H9 (cell line): ENCODE results near the gene CCIN. TPM values are rescaled to one million over a fixed set of nuclear protein-coding genes. Genes with fewer than 3 reads are reported as not detected.

Experiments
- DNase-seq: peaks from one replicate; pipeline ENCODE4 v3.0.0-alpha.2; 2017
- H2AFZ ChIP-seq: one replicate; pipeline ENCODE4 v1.6.1; 2013; ENCODE audit warnings: mild to moderate bottlenecking, low read length, control low read depth, moderate library complexity
- H2AK5ac ChIP-seq: 2 replicates; pipeline ENCODE4 v1.6.1; 2013; ENCODE audit warnings: low read length, control low read depth, mixed read lengths; ENCODE audit not compliant: insufficient read length
- H2BK120ac ChIP-seq: one replicate; pipeline ENCODE4 v1.6.1; 2013; ENCODE audit warnings: low read depth, mild to moderate bottlenecking, low read length, control low read depth, inconsistent platforms; ENCODE audit not compliant: poor library complexity, severe bottlenecking
- H2BK12ac ChIP-seq: 2 replicates; pipeline ENCODE4 v1.6.1; 2013; ENCODE audit warnings: low read length, control low read depth, mixed read lengths, low read depth; ENCODE audit not compliant: insufficient read length
- H2BK15ac ChIP-seq: 2 replicates; pipeline ENCODE4 v1.6.1; 2013; ENCODE audit warnings: low read depth, low read length, control low read depth
- H2BK20ac ChIP-seq: one replicate; pipeline ENCODE4 v1.6.1; 2013; ENCODE audit warnings: low read depth, mild to moderate bottlenecking, low read length, control low read depth, inconsistent platforms; ENCODE audit not compliant: poor library complexity, severe bottlenecking
- H2BK5ac ChIP-seq: 2 replicates; pipeline ENCODE4 v1.6.1; 2013; ENCODE audit warnings: low read length, control low read depth, mixed read lengths; ENCODE audit not compliant: insufficient read length
- H3K14ac ChIP-seq: 2 replicates; pipeline ENCODE4 v1.6.1; 2013; ENCODE audit warnings: low read length, control low read depth; ENCODE audit not compliant: insufficient read depth
- H3K18ac ChIP-seq: 2 replicates; pipeline ENCODE4 v1.6.1; 2013; ENCODE audit warnings: low read depth, mild to moderate bottlenecking, mixed read lengths, low read length, control low read depth; ENCODE audit not compliant: insufficient read length
- H3K23ac ChIP-seq: 2 replicates; pipeline ENCODE4 v1.6.1; 2013; ENCODE audit warnings: low read length, control low read depth, mixed read lengths, low read depth; ENCODE audit not compliant: insufficient read length
- H3K23me2 ChIP-seq: 2 replicates; pipeline ENCODE4 v1.6.1; 2013; ENCODE audit warnings: low read depth, mild to moderate bottlenecking, mixed read lengths, low read length, control low read depth; ENCODE audit not compliant: insufficient read length, poor library complexity, severe bottlenecking
- H3K27ac ChIP-seq: 2 replicates; pipeline ENCODE4 v1.5.1; 2013; ENCODE audit warnings: low read length, control low read depth, mixed read lengths, low read depth; ENCODE audit not compliant: insufficient read length
- H3K27me3 ChIP-seq: 2 replicates; pipeline ENCODE4 v1.6.1; 2013; ENCODE audit warnings: low read length, control low read depth, inconsistent platforms; ENCODE audit not compliant: insufficient read depth
- H3K4ac ChIP-seq: 2 replicates; pipeline ENCODE4 v1.6.1; 2013; ENCODE audit warnings: low read depth, mild to moderate bottlenecking, control low read depth, inconsistent platforms, low read length, moderate library complexity
- H3K4me1 ChIP-seq: 2 replicates; pipeline ENCODE4 v1.6.1; 2013; ENCODE audit warnings: low read length, control low read depth, inconsistent platforms; ENCODE audit not compliant: insufficient read depth
- H3K4me2 ChIP-seq: 2 replicates; pipeline ENCODE4 v1.6.1; 2013; ENCODE audit warnings: low read length, control low read depth, mixed read lengths; ENCODE audit not compliant: insufficient read length, insufficient read depth
- H3K56ac ChIP-seq: 2 replicates; pipeline ENCODE4 v1.6.1; 2013; ENCODE audit warnings: low read depth, mild to moderate bottlenecking, mixed read lengths, low read length, control low read depth; ENCODE audit not compliant: insufficient read length
- H3K79me1 ChIP-seq: 2 replicates; pipeline ENCODE4 v1.6.1; 2013; ENCODE audit warnings: low read depth, mild to moderate bottlenecking, moderate library complexity, low read length, control low read depth, inconsistent platforms; ENCODE audit not compliant: insufficient read depth, poor library complexity, severe bottlenecking
- H3K79me2 ChIP-seq: 2 replicates; pipeline ENCODE4 v1.6.1; 2013; ENCODE audit warnings: low read length, control low read depth, inconsistent platforms; ENCODE audit not compliant: insufficient read depth
- H3K9ac ChIP-seq: 2 replicates; pipeline ENCODE4 v1.6.1; 2013; ENCODE audit warnings: low read length, control low read depth, mixed read lengths; ENCODE audit not compliant: insufficient read length; ENCODE audit errors: extremely low read depth
- H3K9me3 ChIP-seq: one replicate; pipeline ENCODE4 v1.6.1; 2013; ENCODE audit warnings: low read depth, low read length, inconsistent platforms; ENCODE audit not compliant: control insufficient read depth
- H3T11ph ChIP-seq: one replicate; pipeline ENCODE4 v1.6.1; 2013; ENCODE audit warnings: mild to moderate bottlenecking, low read length, control low read depth, inconsistent platforms
- H4K20me1 ChIP-seq: one replicate; pipeline ENCODE4 v1.6.1; 2013; ENCODE audit not compliant: control insufficient read depth, insufficient read length, insufficient read depth
- H4K5ac ChIP-seq: 2 replicates; pipeline ENCODE4 v1.6.1; 2013; ENCODE audit warnings: low read depth, mild to moderate bottlenecking, mixed read lengths, low read length, control low read depth; ENCODE audit not compliant: insufficient read length
- H4K8ac ChIP-seq: replicated peaks from 2 replicates; pipeline ENCODE4 v1.6.1; 2013; ENCODE audit warnings: low read length, control low read depth, mixed read lengths, low read depth; ENCODE audit not compliant: insufficient read length
- H4K91ac ChIP-seq: 2 replicates; pipeline ENCODE4 v1.6.1; 2013; ENCODE audit warnings: low read depth, mild to moderate bottlenecking, moderate library complexity, mixed read lengths, low read length, control low read depth; ENCODE audit not compliant: insufficient read length
- H3K27ac Mint-ChIP-seq, 3 experiments: 2 replicates in 2 of 3; 3 replicates in 1 of 3; pipeline ENCODE4 v1.8.0; 2020 to 2021; ENCODE audit warnings: mixed read lengths in 3 of 3, mild to moderate bottlenecking in 1 of 3, moderate library complexity in 1 of 3
- H3K27me3 Mint-ChIP-seq: 2 replicates; pipeline ENCODE4 v1.8.0; 2021; ENCODE audit warnings: low read depth, mild to moderate bottlenecking, moderate library complexity, mixed read lengths
- H3K36me3 Mint-ChIP-seq, 3 experiments: 2 replicates in 2 of 3; 3 replicates in 1 of 3; pipeline ENCODE4 v1.8.0; 2020 to 2021; ENCODE audit warnings: low read depth in 3 of 3, mixed read lengths in 3 of 3; ENCODE audit not compliant: insufficient read depth in 1 of 3
- H3K4me1 Mint-ChIP-seq, 2 experiments: 2 replicates each; pipeline ENCODE4 v1.8.0; 2020; ENCODE audit warnings: mixed read lengths in 2 of 2
- H3K4me3 Mint-ChIP-seq, 2 experiments: 2 replicates in 1 of 2; 3 replicates in 1 of 2; pipeline ENCODE4 v1.8.0; 2020 to 2021; ENCODE audit warnings: mild to moderate bottlenecking in 2 of 2, mixed read lengths in 2 of 2, moderate library complexity in 1 of 2
- H3K9me3 Mint-ChIP-seq, 2 experiments: 2 replicates in 1 of 2; 3 replicates in 1 of 2; pipeline ENCODE4 v1.8.0; 2020; ENCODE audit warnings: mild to moderate bottlenecking in 2 of 2, mixed read lengths in 2 of 2, moderate library complexity in 1 of 2
- CTCF ChIP-seq: fragments of 200-600 bp; sonication (generic); conservative IDR thresholded peaks from 3 replicates; pipeline ENCODE4 v1.8.0; 2021; ENCODE audit warnings: antibody characterized with exemption, mild to moderate bottlenecking
- WGBS: extraction: QIAGEN DNeasy Blood & Tissue Kit; methylation state at CpG from one replicate; pipeline ENCODE4 v1.1.7; 2013; ENCODE audit warnings: missing lambda C conversion rate, low lambda C conversion rate, mixed read lengths; ENCODE audit not compliant: insufficient read length; ENCODE audit errors: extremely low coverage; 5-methylcytosine and 5-hydroxymethylcytosine counted together
- total RNA-seq: library from RNA; stranded (reverse); gene quantifications from 2 replicates; pipeline ENCODE4 v1.2.1, GENCODE V29; 2021

Gene CCIN
- total RNA-seq, 1 experiment from 2014 or later = not detected

DNA sequence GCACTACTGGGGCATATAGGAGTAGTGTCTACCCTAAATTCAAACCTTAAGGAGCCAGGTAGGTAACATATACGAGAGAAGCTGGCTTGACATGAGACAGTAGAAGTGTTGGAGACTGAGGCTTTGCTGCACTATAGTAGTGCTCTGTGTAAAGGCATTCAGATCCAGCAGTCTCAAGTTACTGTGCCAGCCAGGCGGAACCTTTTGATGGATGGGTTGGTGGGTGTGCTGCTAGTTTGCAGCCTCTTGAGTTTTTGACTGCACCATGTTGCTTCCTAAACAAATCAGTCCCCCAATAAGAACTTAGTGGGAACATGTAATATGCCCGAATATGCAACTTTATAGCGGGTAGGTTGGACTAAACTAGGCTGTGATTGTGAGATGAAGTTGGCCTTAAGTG is 23.0 kb downstream of the CCIN start:
- Mint-ChIP-seq H3K27me3 (peaks cover 10% of the 10 kb centered on the region), H3K36me3 (peaks cover 6 to 13% (median 12%) of the 10 kb centered on the region in 3 experiments; a peak in 6 of 7 replicates), H3K9me3 (no peaks in the 10 kb centered on the region), H3K4me1 (peaks cover 23 to 26% of the 10 kb centered on the region in 2 experiments), H3K4me3 (peak overlapping the region; percentile 94 to 96), H3K27ac (no peak overlapping the region)
- TF ChIP-seq CTCF = no peak
- peaks cover 10% of the 10 kb centered on the region for H3K23me2 ChIP-seq
- H3K27ac ChIP-seq = no peak overlapping the region
- H3K27me3 ChIP-seq = no peaks in the 10 kb centered on the region
- H3K14ac ChIP-seq = no peak overlapping the region
- no peak overlapping the region for H3K23ac ChIP-seq
- no peaks in the 10 kb centered on the region for H4K20me1 ChIP-seq
- no peak overlapping the region for H2AFZ ChIP-seq
- peaks cover 13% of the 10 kb centered on the region for H3K79me1 ChIP-seq
- no peak overlapping the region for H2BK120ac ChIP-seq
- H4K91ac ChIP-seq = no peak overlapping the region
- H3K4me2 ChIP-seq = peak overlapping the region; percentile 95
- H3K4me1 ChIP-seq = peaks cover 6% of the 10 kb centered on the region; the same call in 1 of the 2 replicates
- H3K79me2 ChIP-seq = peaks cover 37% of the 10 kb centered on the region
- H4K5ac ChIP-seq = no peak overlapping the region
- H4K8ac ChIP-seq = no peak overlapping the region
- no peak for DNase-seq
- WGBS = no CpG with 5 or more reads among the region's 4 CpGs
- no peak overlapping the region for H3T11ph ChIP-seq
- no peaks in the 10 kb centered on the region for H3K9me3 ChIP-seq
- H3K4ac ChIP-seq = no peak overlapping the region
- no peak overlapping the region for H2AK5ac ChIP-seq
- H3K18ac ChIP-seq = no peak overlapping the region
- H2BK5ac ChIP-seq = no peak overlapping the region
- no peak overlapping the region for H2BK20ac ChIP-seq
- H2BK12ac ChIP-seq = no peak overlapping the region
- no peak overlapping the region for H3K56ac ChIP-seq
- no peak overlapping the region for H2BK15ac ChIP-seq
- peak overlapping the region; percentile 45 for H3K9ac ChIP-seq
